Activated naive CD4-positive, alpha-beta T cell treated with anti-CD3 and anti-CD28 coated beads, Interleukin-2, amount 50 U/mL, for 16 hours (primary cell): ENCODE data around the gene KCNQ1.

ENCODE experiments used
- DNase-seq: peaks from one replicate; pipeline ENCODE4 v3.0.0-alpha.2; 2020

The KCNQ1 gene

DNA sequence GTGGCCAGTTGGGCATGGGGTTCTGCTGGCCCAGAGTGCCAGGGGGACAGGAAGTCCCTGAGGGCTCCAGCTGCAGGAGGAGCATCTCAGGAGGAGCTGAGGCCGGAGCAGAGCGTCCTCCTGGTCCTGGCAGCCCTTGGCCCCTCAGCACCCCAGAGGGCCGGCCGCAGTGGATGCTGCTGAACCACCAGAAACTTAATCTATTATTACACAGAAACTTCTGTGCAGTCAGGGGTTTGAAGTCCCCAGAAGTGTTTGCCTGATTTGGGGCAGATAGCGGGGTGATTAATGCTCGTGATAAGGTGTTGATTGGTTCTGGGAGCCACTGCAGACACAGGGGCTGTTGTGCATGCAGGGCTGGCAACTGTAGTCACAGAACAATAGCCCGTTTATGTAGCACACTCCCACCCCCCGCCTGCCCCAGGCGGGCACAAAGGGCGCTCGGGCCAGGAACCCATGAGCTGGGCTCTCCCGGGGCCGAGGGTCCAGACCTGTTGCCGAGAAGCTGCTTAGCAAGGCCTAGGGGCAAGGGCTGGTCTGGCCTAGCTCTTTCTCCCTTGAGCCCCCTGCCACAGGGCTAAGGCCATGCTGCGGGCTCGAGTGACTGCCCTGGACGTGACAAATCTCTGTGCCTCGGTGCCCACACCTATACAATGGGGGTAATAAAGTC, 284.0 kb downstream of the KCNQ1 start:
- DNase-seq: no peak

GRCh38 chr11:2729841-2730240, 285.0 kb downstream of the KCNQ1 start:
- DNase-seq: no peak

DNA sequence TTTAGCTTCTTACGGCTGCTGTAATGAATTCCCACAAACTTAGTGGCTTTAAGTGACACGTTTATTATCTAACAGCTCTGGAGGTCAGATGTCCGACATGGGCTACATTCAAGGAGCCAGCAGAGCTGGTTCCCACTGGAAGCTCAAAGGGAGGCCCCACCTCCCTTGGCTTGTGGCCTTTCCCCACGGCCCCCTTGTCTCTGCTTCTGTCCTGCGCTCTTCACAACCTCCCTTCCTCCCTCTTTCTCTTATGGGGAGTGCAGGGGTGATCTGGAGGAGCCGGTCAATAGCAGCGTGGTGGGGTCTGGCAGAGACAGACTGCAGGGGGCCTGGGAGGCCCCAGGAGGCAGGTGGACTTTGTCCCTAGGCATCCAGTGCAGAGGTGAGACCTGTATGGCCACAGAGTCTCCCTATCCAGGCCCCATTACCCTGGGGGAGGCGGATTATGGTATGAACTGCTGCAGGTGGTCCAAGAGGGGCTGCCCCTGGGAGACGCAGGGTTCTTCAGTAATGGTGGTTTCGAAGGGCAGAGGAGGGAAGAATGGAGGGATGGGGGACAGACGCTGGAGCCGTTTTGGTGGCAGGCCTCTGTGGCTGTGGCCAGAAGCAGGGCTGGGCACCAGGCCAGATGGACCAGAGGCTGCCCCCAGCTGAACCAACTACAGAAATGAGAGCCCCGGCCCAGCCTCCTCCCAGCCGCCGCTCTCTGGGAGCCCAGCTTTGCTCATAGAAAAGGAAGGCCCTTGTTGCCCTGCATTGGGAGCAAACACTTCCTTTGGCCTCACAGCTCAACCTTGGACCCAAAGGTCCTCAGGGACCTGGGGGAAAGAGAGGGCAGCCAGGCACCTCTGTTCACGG, 285.7 kb downstream of the KCNQ1 start:
- no peak for DNase-seq

DNA sequence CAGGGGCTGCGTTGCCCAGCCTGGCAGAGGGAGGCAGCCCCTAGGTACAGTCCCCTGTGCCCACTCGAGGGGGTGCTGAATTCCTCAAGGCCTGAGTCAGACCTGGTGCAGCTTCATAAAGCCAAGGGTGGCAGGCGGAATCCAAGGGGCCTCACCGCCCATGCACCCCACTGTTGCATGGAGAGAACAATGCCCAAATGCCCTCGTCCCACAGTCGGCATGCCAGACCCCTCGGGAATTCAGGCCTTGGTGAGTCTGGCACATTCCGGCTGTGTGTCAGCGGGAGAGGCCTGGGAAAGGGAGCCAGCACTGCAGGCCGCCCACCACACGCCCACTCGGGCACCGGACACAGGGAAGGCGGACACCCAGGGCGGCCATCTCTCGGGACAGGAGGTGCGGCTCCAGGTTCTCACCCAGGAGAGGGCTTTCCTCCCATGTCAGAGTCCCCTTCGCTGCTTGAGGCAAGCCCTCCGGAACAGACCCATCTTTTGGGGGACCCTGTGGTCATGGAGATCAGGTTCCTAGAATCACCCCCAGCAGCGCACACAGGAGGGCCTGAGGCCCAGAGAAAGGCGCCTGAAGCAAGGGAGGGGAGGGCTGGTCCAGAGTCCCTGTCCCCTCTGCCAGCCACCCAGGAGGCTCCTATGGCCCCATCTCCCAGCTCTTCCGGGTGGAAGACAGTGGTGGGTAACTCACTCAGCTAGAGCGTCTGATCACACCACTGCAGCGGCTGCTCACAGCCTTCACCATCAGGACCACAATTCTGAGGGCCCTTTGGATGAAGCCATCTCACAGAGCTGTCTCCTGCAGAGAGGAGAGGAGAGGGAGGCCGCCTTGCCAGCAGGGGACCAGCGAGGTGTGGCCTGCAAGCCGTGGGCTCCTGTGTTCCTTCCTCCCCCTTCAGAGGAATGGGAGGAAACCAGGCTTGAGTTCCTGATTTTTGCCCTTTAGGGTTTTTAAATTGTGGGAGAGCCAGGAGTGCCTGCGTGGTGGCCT, 286.6 kb downstream of the KCNQ1 start:
- DNase-seq: no peak

GRCh38 chr11:2732261-2732939, 287.6 kb downstream of the KCNQ1 start:
- no peak for DNase-seq

DNA sequence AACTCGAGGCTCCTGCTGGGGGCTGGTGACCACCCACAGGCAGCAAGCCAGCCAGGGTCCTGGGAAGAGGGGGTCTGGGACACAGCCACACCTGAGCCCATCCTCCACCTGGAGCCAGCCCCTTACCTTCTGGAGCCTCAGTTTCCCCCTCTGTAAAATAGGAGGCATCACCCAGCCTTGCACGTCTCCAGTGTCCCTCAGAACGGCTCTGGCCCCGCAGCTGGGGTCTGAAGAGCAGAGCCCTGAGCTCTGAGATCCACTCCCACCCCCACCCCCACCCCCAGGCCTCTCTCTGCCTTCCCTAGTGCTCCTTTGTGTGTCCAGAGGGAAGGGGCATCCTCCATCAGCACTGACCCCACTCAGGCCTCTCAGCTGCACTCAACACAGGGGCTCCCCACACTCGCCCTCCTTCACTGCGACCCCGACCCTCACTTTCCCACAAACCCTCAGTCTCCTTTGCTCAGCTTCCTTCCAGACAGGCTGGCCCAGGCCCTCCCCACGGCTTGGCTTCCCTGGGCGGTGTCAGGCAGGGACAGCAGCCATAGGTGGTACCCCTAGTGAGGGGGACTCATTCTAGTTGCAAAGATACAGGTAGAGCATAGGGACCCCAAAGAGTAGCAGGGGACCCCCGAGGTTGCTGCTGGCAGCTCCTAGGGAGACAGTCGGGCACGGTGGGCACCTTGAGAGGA, 288.3 kb downstream of the KCNQ1 start:
- no peak for DNase-seq

- DNase-seq: no peak
Measured at GRCh38 chr11:2734181-2735052, 289.6 kb downstream of the KCNQ1 start.

- DNase-seq: no peak
Measured at GRCh38 chr11:2735053-2735589, 290.3 kb downstream of the KCNQ1 start.

DNA sequence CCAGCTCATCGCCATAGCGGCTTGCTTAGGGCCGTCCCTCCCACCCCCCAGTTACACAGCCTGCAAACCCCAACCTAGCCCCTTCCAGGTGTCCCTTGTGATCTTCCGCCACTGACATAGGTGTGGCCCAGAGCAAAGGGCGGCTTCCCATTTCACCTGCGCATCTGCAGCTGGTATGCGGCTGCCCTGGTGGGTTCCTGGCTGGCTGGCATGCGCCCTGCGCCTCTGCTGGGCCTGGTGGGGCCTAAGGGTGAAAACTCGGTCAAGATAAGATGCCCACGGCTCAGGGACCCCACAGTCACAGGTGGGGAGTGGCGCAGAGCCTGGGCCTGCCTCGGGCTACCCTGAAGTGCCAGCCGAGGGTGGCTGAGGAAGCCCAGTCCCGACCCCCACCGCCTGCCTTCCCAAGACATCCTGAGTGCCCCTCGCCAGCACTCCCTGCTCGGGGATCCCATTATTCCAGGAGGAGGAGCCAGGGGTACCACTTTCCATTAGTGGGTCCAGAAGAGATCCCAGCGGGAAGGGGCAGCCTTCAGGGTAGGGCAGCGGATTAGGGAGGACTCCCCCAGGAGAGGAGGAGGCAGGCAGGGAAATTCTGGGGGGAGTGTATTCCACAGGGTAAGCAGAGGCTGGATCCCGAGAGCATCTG, 291.9 kb downstream of the KCNQ1 start:
- DNase-seq: no peak

DNA sequence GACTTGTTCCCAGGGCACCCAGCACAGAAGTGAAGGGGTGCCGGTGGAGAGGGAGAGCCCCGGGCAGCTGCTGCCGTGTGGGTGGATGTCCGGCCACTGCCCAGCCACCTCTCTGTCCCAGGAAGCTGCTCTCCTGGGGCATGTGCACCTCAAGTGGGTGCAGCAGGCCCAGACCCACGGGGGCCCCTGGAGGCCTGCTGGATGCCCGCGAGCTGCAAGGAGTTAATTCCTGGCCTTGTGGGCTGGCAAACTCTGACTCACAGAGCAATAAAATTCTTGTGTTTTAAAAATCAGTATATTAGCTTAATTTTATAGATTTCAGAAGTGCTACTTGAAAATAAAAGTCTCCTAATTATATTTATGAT, 292.4 kb downstream of the KCNQ1 start:
- no peak for DNase-seq

DNA sequence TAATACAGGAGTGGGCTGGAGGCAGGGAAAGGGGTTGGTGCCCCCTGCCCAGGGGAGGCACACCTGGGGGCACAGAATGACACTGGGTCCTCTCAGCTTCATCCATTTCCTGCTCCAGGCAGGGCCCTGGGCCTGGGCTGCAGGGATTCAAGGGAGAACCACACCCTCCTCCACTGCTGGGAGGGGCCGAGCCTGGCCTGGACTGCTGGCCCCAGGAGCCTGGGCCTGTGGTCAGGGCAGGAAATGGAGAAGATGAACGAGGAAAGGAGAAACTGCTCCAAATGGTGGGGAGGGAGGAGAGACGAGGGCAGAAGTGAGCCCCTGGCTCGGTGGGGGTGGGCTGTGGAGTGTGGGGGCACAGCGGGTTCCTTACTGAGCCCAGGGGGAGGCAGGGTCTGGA, 293.1 kb downstream of the KCNQ1 start:
- DNase-seq: no peak

GRCh38 chr11:2738551-2739431, 294.0 kb downstream of the KCNQ1 start:
- DNase-seq: no peak

- DNase-seq: no peak
Measured at GRCh38 chr11:2739531-2740274, 294.9 kb downstream of the KCNQ1 start.

DNA sequence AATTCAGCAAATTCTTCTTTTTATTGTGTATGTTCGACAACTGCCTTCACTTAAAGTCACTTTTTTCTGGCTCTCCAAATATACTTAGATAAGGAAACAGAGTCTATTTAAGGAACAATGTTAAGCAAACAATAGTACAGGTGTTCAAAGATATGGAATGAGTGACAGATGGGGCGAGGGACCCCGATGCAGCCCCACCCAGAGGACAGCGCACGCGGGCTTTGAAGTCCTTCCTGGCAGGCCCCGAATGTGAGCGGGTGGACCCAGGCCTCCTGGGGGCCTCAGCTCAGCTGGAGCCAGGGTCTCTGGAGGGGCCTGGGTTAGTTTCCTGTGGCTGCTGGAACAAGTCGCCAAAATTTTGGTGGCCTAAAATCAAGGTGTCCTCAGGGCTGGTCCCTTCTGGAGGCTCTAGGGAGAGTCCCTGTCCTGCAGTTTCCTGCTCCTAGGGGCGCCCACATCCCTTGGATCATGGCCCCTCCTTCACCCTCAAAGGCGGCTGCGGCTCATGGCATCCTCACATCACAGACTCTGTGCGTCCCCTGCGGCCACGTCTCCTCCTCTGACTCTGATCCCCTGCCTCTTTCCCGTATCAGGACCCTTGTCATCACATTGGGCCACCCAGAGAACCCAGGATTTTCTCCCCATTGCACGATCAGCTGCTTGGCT, 295.6 kb downstream of the KCNQ1 start:
- no peak for DNase-seq

DNA sequence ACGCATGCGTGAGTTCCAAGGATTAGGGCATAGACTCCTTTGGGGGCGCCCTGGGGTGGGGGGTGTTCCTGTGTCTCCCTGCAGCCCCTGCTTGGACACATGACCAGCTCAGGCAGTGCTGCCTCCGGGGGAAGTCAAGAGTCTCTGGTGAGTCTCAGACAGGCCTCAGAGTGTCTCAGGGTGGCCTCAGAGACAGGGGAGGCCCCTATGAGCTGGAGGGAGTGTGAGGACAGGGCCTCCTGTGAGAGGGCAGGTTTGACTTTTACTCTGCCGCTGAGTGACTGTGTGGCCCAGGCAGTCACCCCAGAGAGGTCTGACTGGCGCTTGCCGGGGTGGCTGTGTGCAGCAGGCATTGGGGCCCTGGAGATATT, 296.2 kb downstream of the KCNQ1 start:
- DNase-seq: no peak

GRCh38 chr11:2741377-2742131, 296.7 kb downstream of the KCNQ1 start:
- no peak for DNase-seq

DNA sequence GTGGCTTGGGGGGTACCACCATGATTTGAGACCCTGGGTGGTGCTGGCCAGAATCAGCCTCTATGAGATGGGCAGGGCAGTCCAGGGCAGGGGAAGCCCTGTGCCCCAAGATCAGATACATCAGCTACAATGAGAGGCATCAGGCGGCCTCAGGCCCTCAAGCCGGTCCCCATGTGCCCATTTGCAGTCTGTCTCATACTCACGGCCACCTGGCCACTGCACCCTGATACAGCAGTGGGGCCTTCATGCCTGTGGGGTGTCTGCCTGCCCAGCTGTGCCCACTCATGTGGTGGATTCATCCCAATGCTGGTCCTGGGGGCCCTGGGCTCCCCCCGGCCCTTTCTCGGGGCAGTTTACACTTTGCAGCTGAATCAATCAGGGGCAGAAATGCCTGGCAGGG, 297.4 kb downstream of the KCNQ1 start:
- no peak for DNase-seq
